Endothelial cell of umbilical vein (primary cell): ENCODE data around the gene SETSIP.

ENCODE experiments used
- EZH2 ChIP-seq: IDR thresholded peaks from 2 replicates; pipeline ENCODE4 v1.6.1; 2012; ENCODE audit warnings: borderline replicate concordance, low read depth, mild to moderate bottlenecking, moderate library complexity, low read length, inconsistent platforms; ENCODE audit not compliant: severe bottlenecking
- FOS ChIP-seq: IDR thresholded peaks from 2 replicates; pipeline ENCODE4 v1.6.1; 2011; ENCODE audit warnings: mild to moderate bottlenecking, low read length, moderate library complexity, borderline replicate concordance; ENCODE audit not compliant: insufficient read depth
- GATA2 ChIP-seq: IDR thresholded peaks from 2 replicates; pipeline ENCODE4 v1.7.0; 2011; ENCODE audit warnings: low read depth, mild to moderate bottlenecking, moderate library complexity, mixed read lengths, low read length; ENCODE audit not compliant: insufficient read length, insufficient read depth
- JUN ChIP-seq: IDR thresholded peaks from 2 replicates; pipeline ENCODE4 v1.6.1; 2011; ENCODE audit warnings: borderline replicate concordance, low read depth; ENCODE audit not compliant: insufficient read length, insufficient read depth
- MYC ChIP-seq: IDR thresholded peaks from one replicate; pipeline ENCODE4 v1.6.1; 2011; ENCODE audit warnings: mild to moderate bottlenecking, low read depth, low read length
- POLR2A ChIP-seq: IDR thresholded peaks from 2 replicates; pipeline ENCODE4 v1.6.1; 2012; ENCODE audit warnings: low read depth, mild to moderate bottlenecking, control low read depth, low read length
- POLR2AphosphoS5 ChIP-seq: IDR thresholded peaks from 2 replicates; pipeline ENCODE4 v1.6.1; 2012; ENCODE audit warnings: low read depth, mild to moderate bottlenecking, control low read depth, low read length, moderate library complexity; ENCODE audit not compliant: insufficient read depth
- TF ChIP-seq, protein P1 (sequence below), 2 donors: IDR thresholded peaks; 1 replicate in 1 of 2; 2 replicates in 1 of 2; pipeline ENCODE4 v1.5.1; 2011; ENCODE audit warnings: low read length in 2 of 2, mild to moderate bottlenecking in 2 of 2, moderate library complexity in 2 of 2, control low read depth in 1 of 2, inconsistent platforms in 1 of 2, low read depth in 1 of 2; ENCODE audit not compliant: insufficient read depth in 1 of 2; ENCODE audit errors: extremely low read depth in 1 of 2
- TF ChIP-seq, protein P2 (sequence below): IDR thresholded peaks from 2 replicates; pipeline ENCODE4 v1.6.1; 2011; ENCODE audit not compliant: insufficient read depth, insufficient read length

DNA sequence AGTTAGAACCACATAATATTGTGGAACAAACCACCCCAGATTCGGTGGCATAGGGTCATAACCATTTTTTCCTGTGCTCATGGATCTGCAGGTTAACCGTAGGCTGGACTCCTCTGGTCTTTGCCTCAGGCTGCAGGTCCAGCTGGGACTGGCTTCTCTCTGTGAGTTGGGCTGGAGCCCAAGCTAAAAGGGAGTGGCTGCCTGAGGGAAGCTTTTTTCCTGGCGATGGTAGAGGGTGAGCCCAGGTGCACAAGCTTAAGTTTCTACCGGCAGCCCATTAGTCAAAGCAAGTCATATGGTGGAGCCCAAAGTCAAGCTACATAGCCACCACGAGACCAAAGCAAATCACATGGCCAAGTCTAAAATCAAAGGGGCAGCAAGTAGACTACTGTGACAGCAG, 31.6 kb downstream of the SETSIP start:
- TF ChIP-seq, protein P1, sequence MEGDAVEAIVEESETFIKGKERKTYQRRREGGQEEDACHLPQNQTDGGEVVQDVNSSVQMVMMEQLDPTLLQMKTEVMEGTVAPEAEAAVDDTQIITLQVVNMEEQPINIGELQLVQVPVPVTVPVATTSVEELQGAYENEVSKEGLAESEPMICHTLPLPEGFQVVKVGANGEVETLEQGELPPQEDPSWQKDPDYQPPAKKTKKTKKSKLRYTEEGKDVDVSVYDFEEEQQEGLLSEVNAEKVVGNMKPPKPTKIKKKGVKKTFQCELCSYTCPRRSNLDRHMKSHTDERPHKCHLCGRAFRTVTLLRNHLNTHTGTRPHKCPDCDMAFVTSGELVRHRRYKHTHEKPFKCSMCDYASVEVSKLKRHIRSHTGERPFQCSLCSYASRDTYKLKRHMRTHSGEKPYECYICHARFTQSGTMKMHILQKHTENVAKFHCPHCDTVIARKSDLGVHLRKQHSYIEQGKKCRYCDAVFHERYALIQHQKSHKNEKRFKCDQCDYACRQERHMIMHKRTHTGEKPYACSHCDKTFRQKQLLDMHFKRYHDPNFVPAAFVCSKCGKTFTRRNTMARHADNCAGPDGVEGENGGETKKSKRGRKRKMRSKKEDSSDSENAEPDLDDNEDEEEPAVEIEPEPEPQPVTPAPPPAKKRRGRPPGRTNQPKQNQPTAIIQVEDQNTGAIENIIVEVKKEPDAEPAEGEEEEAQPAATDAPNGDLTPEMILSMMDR (IDR thresholded peaks at IDR 0.05; ENCODE audit: extremely low read depth in 1 of 2, insufficient read depth in 1 of 2, low read depth in 1 of 2, low read length in 2 of 2): no peak
- TF ChIP-seq GATA2: no peak
- no peak for TF ChIP-seq POLR2A
- TF ChIP-seq POLR2AphosphoS5: no peak
- TF ChIP-seq FOS: no peak
- no peak for TF ChIP-seq EZH2
- no peak for TF ChIP-seq MYC
- no peak for TF ChIP-seq JUN
- TF ChIP-seq, protein P2, sequence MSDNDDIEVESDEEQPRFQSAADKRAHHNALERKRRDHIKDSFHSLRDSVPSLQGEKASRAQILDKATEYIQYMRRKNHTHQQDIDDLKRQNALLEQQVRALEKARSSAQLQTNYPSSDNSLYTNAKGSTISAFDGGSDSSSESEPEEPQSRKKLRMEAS: no peak
